CD1c-positive myeloid dendritic cell (primary cell): ENCODE data around the gene SHANK2.

Source experiments
- DNase-seq: peaks from one replicate; pipeline ENCODE4 v3.0.0-alpha.2; 2016; ENCODE audit errors: extremely low spot score

The SHANK2 gene

DNA sequence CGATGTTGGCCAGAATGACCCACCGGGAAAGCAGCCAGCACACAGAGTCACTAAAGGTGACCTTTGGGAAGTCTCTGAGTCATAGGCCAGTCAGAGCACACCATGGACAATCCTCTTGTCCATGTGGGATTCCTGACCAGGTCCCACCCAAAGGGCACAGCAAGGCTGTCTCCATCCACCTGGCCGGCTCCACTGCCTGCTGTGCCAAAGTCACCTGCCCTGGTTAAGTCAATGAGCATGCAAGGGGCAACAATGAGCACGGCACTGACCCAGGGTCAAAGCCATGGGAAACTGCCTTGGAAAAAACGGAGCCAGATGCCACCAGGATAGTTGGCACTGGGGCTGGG lies 49.8 kb downstream of the SHANK2 start:
- DNase-seq = no peak
